HEK293 (cell line): ENCODE results near the gene SMIM27.

Experiments used
- YY1 ChIP-seq: fragments of 450-650 bp; formaldehyde crosslinking; IDR thresholded peaks from 2 replicates; pipeline ENCODE4 v1.5.1; 2018; ENCODE audit warnings: missing biosample characterization, missing genetic modification characterization
- ZBTB1 ChIP-seq: fragments of 450-650 bp; formaldehyde crosslinking; IDR thresholded peaks from 2 replicates; pipeline ENCODE4 v1.5.1; 2016; ENCODE audit warnings: missing biosample characterization, missing genetic modification characterization
- ZBTB7A ChIP-seq: fragments of 450-650 bp; formaldehyde crosslinking; IDR thresholded peaks from 2 replicates; pipeline ENCODE4 v1.5.1; 2016; ENCODE audit warnings: low read depth, missing biosample characterization, missing genetic modification characterization
- ZNF10 ChIP-seq: fragments of 450-650 bp; formaldehyde crosslinking; IDR thresholded peaks from 2 replicates; pipeline ENCODE4 v1.5.1; 2017; ENCODE audit warnings: missing biosample characterization, missing genetic modification characterization
- ZNF112 ChIP-seq: fragments of 450-650 bp; formaldehyde crosslinking; IDR thresholded peaks from 2 replicates; pipeline ENCODE4 v1.5.0; 2017; ENCODE audit warnings: missing biosample characterization, missing genetic modification characterization
- ZNF2 ChIP-seq: fragments of 450-650 bp; formaldehyde crosslinking; IDR thresholded peaks from 2 replicates; pipeline ENCODE4 v1.5.1; 2016; ENCODE audit warnings: missing biosample characterization, missing genetic modification characterization
- ZNF629 ChIP-seq: fragments of 450-650 bp; formaldehyde crosslinking; IDR thresholded peaks from 2 replicates; pipeline ENCODE4 v1.5.1; 2017; ENCODE audit warnings: missing biosample characterization, missing genetic modification characterization
- ZNF660 ChIP-seq: fragments of 450-650 bp; IDR thresholded peaks from 2 replicates; pipeline ENCODE4 v1.5.1; 2018; ENCODE audit warnings: missing biosample characterization, mild to moderate bottlenecking, missing genetic modification characterization
- ZNF785 ChIP-seq: fragments of 450-650 bp; formaldehyde crosslinking; IDR thresholded peaks from 2 replicates; pipeline ENCODE4 v1.5.1; 2016; ENCODE audit warnings: missing biosample characterization, missing genetic modification characterization
- TF ChIP-seq, protein P1 (sequence below): fragments of 450-650 bp; formaldehyde crosslinking; IDR thresholded peaks from 2 replicates; pipeline ENCODE4 v1.5.1; 2016; ENCODE audit warnings: missing biosample characterization, missing genetic modification characterization
- TF ChIP-seq, protein P2 (sequence below): sonication (generic); formaldehyde crosslinking; IDR thresholded peaks from 2 replicates; pipeline ENCODE4 v1.8.1; 2022; ENCODE audit warnings: mild to moderate bottlenecking, moderate library complexity, missing genetic modification reagents

DNA sequence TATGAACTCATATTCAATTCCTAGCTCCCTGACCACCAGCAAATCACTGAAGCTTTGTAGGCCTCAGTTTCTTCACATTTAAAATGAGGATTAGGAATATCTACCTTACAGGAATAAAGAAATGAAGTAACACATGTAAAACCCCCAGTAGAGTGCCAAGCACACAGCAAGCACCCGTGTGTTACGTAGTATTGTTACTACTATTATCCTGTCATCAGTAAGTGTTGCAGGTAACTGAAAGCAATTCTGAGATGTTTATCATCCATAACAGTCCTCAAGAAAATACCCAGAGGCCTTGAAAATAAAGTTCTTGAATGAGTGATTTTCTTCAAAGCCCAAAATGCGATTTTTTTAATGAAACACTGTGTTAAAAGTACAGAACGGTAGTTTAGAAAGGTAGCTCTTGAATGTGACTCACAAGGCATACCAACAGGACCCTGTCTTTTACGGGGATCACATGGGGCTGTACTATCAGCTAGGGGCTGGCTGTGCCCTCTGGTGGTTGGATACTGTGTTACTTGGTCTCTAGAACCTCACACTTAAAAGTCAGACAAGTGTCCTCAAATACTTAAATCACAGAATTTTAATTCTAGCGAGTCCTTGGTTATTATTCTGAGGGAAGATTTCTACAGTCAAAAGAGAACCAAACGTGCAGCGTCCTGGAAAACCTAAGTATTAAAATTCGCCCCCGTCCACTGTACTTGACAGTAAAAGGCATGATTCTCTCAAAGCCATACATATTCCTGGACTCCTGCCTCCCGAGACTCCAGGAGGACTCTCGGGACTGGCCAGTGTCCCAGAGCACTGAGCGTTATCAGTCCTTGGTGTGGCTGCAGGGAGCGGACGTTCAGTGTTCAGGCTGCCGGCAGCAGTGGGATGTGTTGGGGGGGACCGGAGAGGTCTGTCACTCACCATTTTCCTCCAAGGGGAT is 20.1 kb downstream of the SMIM27 start:
- TF ChIP-seq ZBTB7A (tag by site-specific recombination) (no peak), ZNF10 (tag by site-specific recombination) (no peak), ZNF785 (no peak), ZNF660 (tag by site-specific recombination) (0 out of 2 replicates have a peak, but pooled peaks have one; percentile 37), ZNF629 (tag by site-specific recombination) (no peak; the same call in 1 of the 2 replicates), ZNF112 (tag by site-specific recombination) (no peak), YY1 (tag by site-specific recombination) (no peak), ZNF2 (tag by site-specific recombination) (no peak), ZBTB1 (tag by site-specific recombination) (no peak)
- TF ChIP-seq, protein P1, sequence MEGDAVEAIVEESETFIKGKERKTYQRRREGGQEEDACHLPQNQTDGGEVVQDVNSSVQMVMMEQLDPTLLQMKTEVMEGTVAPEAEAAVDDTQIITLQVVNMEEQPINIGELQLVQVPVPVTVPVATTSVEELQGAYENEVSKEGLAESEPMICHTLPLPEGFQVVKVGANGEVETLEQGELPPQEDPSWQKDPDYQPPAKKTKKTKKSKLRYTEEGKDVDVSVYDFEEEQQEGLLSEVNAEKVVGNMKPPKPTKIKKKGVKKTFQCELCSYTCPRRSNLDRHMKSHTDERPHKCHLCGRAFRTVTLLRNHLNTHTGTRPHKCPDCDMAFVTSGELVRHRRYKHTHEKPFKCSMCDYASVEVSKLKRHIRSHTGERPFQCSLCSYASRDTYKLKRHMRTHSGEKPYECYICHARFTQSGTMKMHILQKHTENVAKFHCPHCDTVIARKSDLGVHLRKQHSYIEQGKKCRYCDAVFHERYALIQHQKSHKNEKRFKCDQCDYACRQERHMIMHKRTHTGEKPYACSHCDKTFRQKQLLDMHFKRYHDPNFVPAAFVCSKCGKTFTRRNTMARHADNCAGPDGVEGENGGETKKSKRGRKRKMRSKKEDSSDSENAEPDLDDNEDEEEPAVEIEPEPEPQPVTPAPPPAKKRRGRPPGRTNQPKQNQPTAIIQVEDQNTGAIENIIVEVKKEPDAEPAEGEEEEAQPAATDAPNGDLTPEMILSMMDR: 0 out of 2 replicates have a peak, but pooled peaks have one; percentile 19
- TF ChIP-seq, protein P2, sequence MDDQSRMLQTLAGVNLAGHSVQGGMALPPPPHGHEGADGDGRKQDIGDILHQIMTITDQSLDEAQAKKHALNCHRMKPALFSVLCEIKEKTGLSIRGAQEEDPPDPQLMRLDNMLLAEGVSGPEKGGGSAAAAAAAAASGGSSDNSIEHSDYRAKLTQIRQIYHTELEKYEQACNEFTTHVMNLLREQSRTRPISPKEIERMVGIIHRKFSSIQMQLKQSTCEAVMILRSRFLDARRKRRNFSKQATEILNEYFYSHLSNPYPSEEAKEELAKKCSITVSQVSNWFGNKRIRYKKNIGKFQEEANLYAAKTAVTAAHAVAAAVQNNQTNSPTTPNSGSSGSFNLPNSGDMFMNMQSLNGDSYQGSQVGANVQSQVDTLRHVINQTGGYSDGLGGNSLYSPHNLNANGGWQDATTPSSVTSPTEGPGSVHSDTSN (CRISPR knock-in tag): no peak
